GM23338 (cell line): Measurements from ENCODE around the gene CCDC187. TPM values are rescaled to one million over a fixed set of nuclear protein-coding genes. Genes with fewer than 3 reads are reported as not detected.

Source experiments
- ATAC-seq: fragments of 200-7000 bp; cut with Tn5 transposase; 3 replicates; pipeline ENCODE4 v1.9.1; 2020
- DNase-seq: peaks from one replicate; pipeline ENCODE4 v3.0.0-alpha.2; 2015; ENCODE audit warnings: low spot score
- H2AFZ ChIP-seq: fragments of 200-600 bp; sonication (generic); 2 replicates; pipeline ENCODE4 v1.8.0; 2016; ENCODE audit warnings: antibody characterized with exemption, mild to moderate bottlenecking, moderate library complexity
- H3F3A ChIP-seq: fragments of 200-600 bp; sonication (generic); replicated peaks from 2 replicates; pipeline ENCODE4 v1.8.0; 2017; ENCODE audit warnings: antibody characterized with exemption, mixed run types, low read depth
- H3K27ac ChIP-seq: fragments of 200-600 bp; sonication (generic); 2 replicates; pipeline ENCODE4 v1.6.1; 2016; ENCODE audit warnings: low read depth
- H3K27me3 ChIP-seq: fragments of 200-600 bp; sonication (generic); 2 replicates; pipeline ENCODE4 v1.8.0; 2016; ENCODE audit warnings: mild to moderate bottlenecking, mixed run types, moderate library complexity; ENCODE audit not compliant: insufficient read depth
- H3K36me3 ChIP-seq: fragments of 200-600 bp; sonication (generic); 2 replicates; pipeline ENCODE4 v1.8.0; 2016; ENCODE audit warnings: mild to moderate bottlenecking; ENCODE audit not compliant: insufficient read depth
- H3K4me1 ChIP-seq: fragments of 200-600 bp; sonication (generic); 2 replicates; pipeline ENCODE4 v1.8.0; 2016; ENCODE audit warnings: mild to moderate bottlenecking, moderate library complexity; ENCODE audit not compliant: insufficient read depth
- H3K4me2 ChIP-seq: fragments of 200-600 bp; sonication (generic); 2 replicates; pipeline ENCODE4 v1.7.1; 2017; ENCODE audit warnings: mixed run types
- H3K4me3 ChIP-seq: fragments of 200-600 bp; sonication (generic); 2 replicates; pipeline ENCODE4 v1.6.1; 2016; ENCODE audit warnings: mixed run types
- H3K79me2 ChIP-seq: fragments of 200-600 bp; sonication (generic); replicated peaks from 2 replicates; pipeline ENCODE4 v1.8.0; 2017; ENCODE audit warnings: mild to moderate bottlenecking; ENCODE audit not compliant: insufficient read depth
- H3K9me2 ChIP-seq: fragments of 200-600 bp; sonication (generic); 2 replicates; pipeline ENCODE4 v1.8.0; 2017; ENCODE audit not compliant: insufficient read depth
- H4K20me1 ChIP-seq: fragments of 200-600 bp; sonication (generic); replicated peaks from 2 replicates; pipeline ENCODE4 v1.8.0; 2017; ENCODE audit warnings: mild to moderate bottlenecking; ENCODE audit not compliant: insufficient read depth
- H3K27ac Mint-ChIP-seq: 2 replicates; pipeline ENCODE4 v1.8.0; 2020; ENCODE audit warnings: inconsistent platforms, mild to moderate bottlenecking, moderate library complexity, mixed read lengths
- H3K27me3 Mint-ChIP-seq: 3 replicates; pipeline ENCODE4 v1.8.0; 2022; ENCODE audit warnings: low read depth, mild to moderate bottlenecking, moderate library complexity, mixed read lengths, inconsistent platforms; ENCODE audit not compliant: insufficient read depth, poor library complexity
- H3K36me3 Mint-ChIP-seq: 3 replicates; pipeline ENCODE4 v1.8.0; 2021; ENCODE audit warnings: low read depth, mild to moderate bottlenecking, inconsistent platforms, moderate library complexity, mixed read lengths
- H3K4me1 Mint-ChIP-seq: 3 replicates; pipeline ENCODE4 v1.8.0; 2020; ENCODE audit warnings: mild to moderate bottlenecking, inconsistent platforms, mixed read lengths
- H3K4me3 Mint-ChIP-seq: 3 replicates; pipeline ENCODE4 v1.8.0; 2021; ENCODE audit warnings: moderate library complexity, mild to moderate bottlenecking, inconsistent platforms, mixed read lengths
- H3K9me3 Mint-ChIP-seq: 3 replicates; pipeline ENCODE4 v1.8.0; 2020; ENCODE audit warnings: moderate library complexity, mild to moderate bottlenecking, inconsistent platforms, mixed read lengths
- CREB1 ChIP-seq: fragments of 250-450 bp; sonication (Bioruptor Pico); IDR thresholded peaks from 2 replicates; pipeline ENCODE4 v1.5.0; 2020; ENCODE audit warnings: low read depth, mild to moderate bottlenecking, moderate library complexity
- CTCF ChIP-seq, 2 experiments: fragments of 200-600 bp in 1 of 2; sonication (generic) in 1 of 2; conservative IDR thresholded peaks; 2 replicates each; pipeline versions ENCODE4 v1.5.1 to v1.6.1; 2016 to 2017; ENCODE audit warnings: antibody characterized with exemption in 2 of 2, low read depth in 2 of 2, mild to moderate bottlenecking in 2 of 2, moderate library complexity in 1 of 2
- ETS1 ChIP-seq: IDR thresholded peaks from 2 replicates; pipeline ENCODE4 v1.6.1; 2016; ENCODE audit warnings: antibody characterized with exemption
- EZH2 ChIP-seq: fragments of 200-600 bp; sonication (generic); IDR thresholded peaks from one replicate; pipeline ENCODE4 v1.8.0; 2017; ENCODE audit warnings: antibody characterized with exemption, mild to moderate bottlenecking, low read depth; ENCODE audit not compliant: unreplicated experiment
- EZH2phosphoT487 ChIP-seq: fragments of 200-600 bp; sonication (generic); IDR thresholded peaks from one replicate; pipeline ENCODE4 v1.8.1; 2018; ENCODE audit warnings: antibody characterized with exemption; ENCODE audit not compliant: unreplicated experiment
- JUNB ChIP-seq: IDR thresholded peaks from one replicate; pipeline ENCODE4 v1.6.1; 2016; ENCODE audit warnings: antibody characterized with exemption; ENCODE audit not compliant: unreplicated experiment
- NANOG ChIP-seq: IDR thresholded peaks from 2 replicates; pipeline ENCODE4 v1.6.1; 2016; ENCODE audit warnings: antibody characterized with exemption, borderline replicate concordance
- POLR2AphosphoS5 ChIP-seq: IDR thresholded peaks from 2 replicates; pipeline ENCODE4 v1.6.1; 2016; ENCODE audit warnings: antibody characterized with exemption, low read depth
- REST ChIP-seq: IDR thresholded peaks from one replicate; pipeline ENCODE4 v1.6.1; 2018; ENCODE audit warnings: antibody characterized with exemption; ENCODE audit not compliant: unreplicated experiment
- STAT1 ChIP-seq: IDR thresholded peaks from one replicate; pipeline ENCODE4 v1.6.1; 2016; ENCODE audit warnings: antibody characterized with exemption; ENCODE audit not compliant: unreplicated experiment
- ZNF114 ChIP-seq: fragments of 250-450 bp; sonication (Bioruptor Pico); IDR thresholded peaks from 2 replicates; pipeline ENCODE4 v1.5.0; 2020; ENCODE audit warnings: mild to moderate bottlenecking, moderate library complexity
- ZNF331 ChIP-seq: fragments of 250-450 bp; sonication (Bioruptor Pico); IDR thresholded peaks from 2 replicates; pipeline ENCODE4 v1.5.0; 2020; ENCODE audit warnings: low read depth, mild to moderate bottlenecking, moderate library complexity
- ZNF462 ChIP-seq: fragments of 250-450 bp; sonication (Bioruptor Pico); IDR thresholded peaks from 2 replicates; pipeline ENCODE4 v1.5.0; 2020; ENCODE audit warnings: mild to moderate bottlenecking, moderate library complexity
- polyA plus RNA-seq: library from polyadenylated mRNA; unstranded; fragments of >200 nt; fragmentation: Nextera tagmentation; extraction: Ambion mirVana; gene quantifications from 2 replicates; pipeline ENCODE4 v1.2.1, GENCODE V29; 2016
- total RNA-seq: library from RNA; depleted of rRNA; stranded (reverse); fragments of >200 nt; shearing (Covaris generic); gene quantifications from 2 replicates; pipeline ENCODE4 v1.2.3, GENCODE V29; 2014

CCDC187 gene
- total and polyA plus RNA-seq, 2 experiments from 2014 or later = 0.14 TPM; not detected in 1

- Mint-ChIP-seq H3K27ac (no peak overlapping the region), H3K4me1 (peaks cover 4% of the 10 kb centered on the region), H3K36me3 (no peaks in the 10 kb centered on the region), H3K27me3 (peaks cover 6% of the 10 kb centered on the region), H3K4me3 (no peak overlapping the region), H3K9me3 (no peaks in the 10 kb centered on the region)
- Histone ChIP-seq H3K27me3 (no peaks in the 10 kb centered on the region), H4K20me1 (no peaks in the 10 kb centered on the region), H3K79me2 (no peaks in the 10 kb centered on the region), H3K4me1 (no peaks in the 10 kb centered on the region), H2AFZ (no peak overlapping the region), H3K36me3 (no peaks in the 10 kb centered on the region), H3K4me2 (no peak overlapping the region), H3K4me3 (no peak overlapping the region), H3K27ac (no peak overlapping the region), H3F3A (no peaks in the 10 kb centered on the region), H3K9me2 (no peaks in the 10 kb centered on the region)
- ATAC-seq (no peak), DNase-seq (no peak)
- TF ChIP-seq EZH2 = no peak
- TF ChIP-seq ZNF114 (CRISPR knock-in tag) = no peak
- no peak for TF ChIP-seq ZNF331
- TF ChIP-seq CTCF (conservative IDR thresholded peaks at IDR 0.05; ENCODE audit: low read depth in 2 of 2) = no peak
- no peak for TF ChIP-seq ZNF462 (CRISPR knock-in tag)
- TF ChIP-seq JUNB = no peak
- TF ChIP-seq STAT1 = no peak
- no peak for TF ChIP-seq ETS1
- no peak for TF ChIP-seq REST
- no peak for TF ChIP-seq NANOG
- TF ChIP-seq CREB1 (CRISPR knock-in tag) = no peak
- no peak for TF ChIP-seq POLR2AphosphoS5
- TF ChIP-seq EZH2phosphoT487 = no peak
Measured at GRCh38 chr9:136252846-136253245, 51.0 kb downstream of the CCDC187 start.
